Cardiac muscle cell (in vitro differentiated cells and primary cell): ENCODE results near the gene RDH8. TPM values are rescaled to one million over a fixed set of nuclear protein-coding genes. Genes with fewer than 3 reads are reported as not detected.

Source experiments
- DNase-seq, 2 donors: peaks; one replicate each; pipeline versions ENCODE4 v3.0.0 to v3.0.0-alpha.2; 2010 to 2017; ENCODE audit warnings: low read depth in 1 of 2, low spot score in 1 of 2
- H3K27ac ChIP-seq: fragments of 200-600 bp; sonication (generic); 2 replicates; pipeline ENCODE4 v1.5.1; 2016
- H3K27me3 ChIP-seq: fragments of 200-600 bp; sonication (generic); 2 replicates; pipeline ENCODE4 v1.6.0; 2016; ENCODE audit warnings: control low read depth
- H3K36me3 ChIP-seq: fragments of 200-600 bp; sonication (generic); 2 replicates; pipeline ENCODE4 v1.5.1; 2016; ENCODE audit warnings: control low read depth
- H3K4me1 ChIP-seq: fragments of 200-600 bp; sonication (generic); 2 replicates; pipeline ENCODE4 v1.8.1; 2017; ENCODE audit warnings: low read depth, mild to moderate bottlenecking, mixed run types
- H3K4me3 ChIP-seq: fragments of 200-600 bp; sonication (generic); 2 replicates; pipeline ENCODE4 v1.5.1; 2016; ENCODE audit warnings: mild to moderate bottlenecking
- H3K9me3 ChIP-seq: fragments of 200-600 bp; sonication (generic); 2 replicates; pipeline ENCODE4 v1.5.1; 2017; ENCODE audit warnings: low read depth, mild to moderate bottlenecking, control low read depth
- CTCF ChIP-seq: IDR thresholded peaks from 2 replicates; pipeline ENCODE4 v1.5.1; 2012; ENCODE audit warnings: low read depth, mild to moderate bottlenecking, low read length
- polyA plus RNA-seq: library from polyadenylated mRNA; unstranded; fragments of >200 nt; fragmentation: Nextera tagmentation; extraction: Ambion mirVana; gene quantifications from 2 replicates; pipeline ENCODE4 v1.2.1, GENCODE V29; 2016
- total RNA-seq: library from RNA; depleted of rRNA; stranded (reverse); fragments of >200 nt; gene quantifications from 2 replicates; pipeline ENCODE4 v1.2.3, GENCODE V29; 2016

Gene RDH8
- total and polyA plus RNA-seq, 2 experiments from 2014 or later: not detected

DNA sequence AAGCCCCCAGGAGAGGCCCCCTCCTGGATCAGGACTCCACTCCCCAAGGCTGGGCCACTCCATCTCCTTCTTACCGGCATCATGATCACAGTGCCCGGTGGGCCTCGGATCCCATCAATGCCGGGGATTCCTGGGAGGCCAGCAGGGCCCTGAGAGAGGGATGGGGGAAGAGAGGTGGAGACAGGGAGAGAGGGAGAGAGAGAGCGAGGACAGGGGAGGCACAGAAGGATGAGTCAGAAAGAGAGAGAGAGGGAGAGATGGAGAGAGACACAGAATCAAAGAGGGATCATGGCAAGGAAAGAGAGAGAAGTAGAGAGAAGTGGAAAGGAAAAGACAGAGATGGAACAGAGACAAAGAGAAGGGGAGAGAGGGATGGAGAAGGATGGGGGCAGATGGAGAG lies 16.7 kb upstream of the RDH8 start:
- TF ChIP-seq CTCF: no peak
- peak in 1 of 2 donors; percentile 7 for DNase-seq
- Histone ChIP-seq H3K4me1 (no peaks in the 10 kb centered on the region), H3K36me3 (no peaks in the 10 kb centered on the region), H3K4me3 (no peak overlapping the region), H3K27ac (no peak overlapping the region), H3K9me3 (no peaks in the 10 kb centered on the region), H3K27me3 (peaks cover 3% of the 10 kb centered on the region)

DNA sequence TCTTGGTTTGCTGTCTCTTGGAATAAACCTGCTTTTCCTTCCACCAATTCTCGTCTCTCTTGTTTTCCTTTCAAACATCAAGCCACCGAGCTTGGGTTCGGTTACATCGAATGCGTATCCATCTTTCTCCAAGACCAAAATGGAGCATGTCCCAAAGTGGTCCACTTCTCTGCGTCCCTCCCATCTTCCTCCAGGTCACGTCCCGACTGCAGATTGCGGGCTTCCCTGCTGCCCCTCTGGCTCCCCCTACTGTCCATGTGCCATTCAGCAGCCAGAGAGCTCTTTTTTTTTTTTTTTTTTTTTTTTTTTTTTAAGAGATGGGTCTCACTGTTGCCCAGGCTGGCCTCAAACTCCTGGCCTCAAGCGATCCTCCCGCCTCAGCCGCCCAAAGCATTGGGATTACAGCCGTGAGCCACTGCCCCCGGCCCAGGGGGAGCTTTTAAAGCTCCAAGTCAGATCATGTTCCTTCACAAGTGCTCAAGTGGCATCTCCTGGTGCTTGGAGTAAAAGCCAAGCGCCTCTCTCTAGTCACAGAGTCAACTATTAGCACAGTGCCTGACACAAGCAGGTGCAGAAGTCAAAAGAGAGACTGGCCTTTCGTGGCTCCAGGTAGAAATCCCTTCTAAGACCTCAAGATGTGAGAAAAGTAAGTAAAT lies 13.0 kb upstream of the RDH8 start:
- peak; percentile 81 to 83 for DNase-seq
- H3K36me3 ChIP-seq: no peaks in the 10 kb centered on the region
- H3K4me3 ChIP-seq: no peak overlapping the region
- peak; percentile 91 for TF ChIP-seq CTCF
- no peak overlapping the region for H3K27ac ChIP-seq
- H3K9me3 ChIP-seq: no peaks in the 10 kb centered on the region
- peaks cover 3% of the 10 kb centered on the region for H3K27me3 ChIP-seq
- H3K4me1 ChIP-seq: no peaks in the 10 kb centered on the region

- no peak overlapping the region for H3K4me3 ChIP-seq
- H3K27me3 ChIP-seq: peaks cover 3% of the 10 kb centered on the region
- no peak overlapping the region for H3K27ac ChIP-seq
- no peaks in the 10 kb centered on the region for H3K36me3 ChIP-seq
- peak in 1 of 2 donors; percentile 21 for DNase-seq
- peak; percentile 50 for TF ChIP-seq CTCF
- no peaks in the 10 kb centered on the region for H3K9me3 ChIP-seq
- H3K4me1 ChIP-seq: no peaks in the 10 kb centered on the region
Observed at GRCh38 chr19:10001899-10002298, 11.4 kb upstream of the RDH8 start.

DNA sequence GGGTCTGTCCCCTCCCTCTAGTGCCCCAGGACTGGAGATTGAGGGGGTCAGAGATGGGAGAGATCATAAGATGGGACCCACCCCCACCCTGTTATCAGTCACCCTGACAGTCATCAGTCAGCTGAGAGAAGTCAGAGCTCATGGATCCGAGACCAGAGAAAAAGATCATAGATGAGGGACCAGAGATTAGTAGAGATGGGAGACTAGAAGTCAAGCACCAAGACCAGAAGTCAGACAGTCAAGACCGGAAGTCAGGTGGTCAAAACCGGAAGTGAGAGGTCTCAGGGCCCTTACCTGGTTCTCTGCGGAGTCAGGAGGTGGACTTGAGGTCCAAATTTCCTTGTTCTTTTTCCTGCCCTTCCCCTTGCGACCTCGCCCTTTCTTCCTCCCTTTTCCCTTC lies 10.0 kb upstream of the RDH8 start:
- peaks cover 5% of the 10 kb centered on the region for H3K27me3 ChIP-seq
- TF ChIP-seq CTCF: no peak
- H3K27ac ChIP-seq: no peak overlapping the region
- no peak overlapping the region for H3K4me3 ChIP-seq
- no peaks in the 10 kb centered on the region for H3K4me1 ChIP-seq
- no peaks in the 10 kb centered on the region for H3K36me3 ChIP-seq
- H3K9me3 ChIP-seq: no peaks in the 10 kb centered on the region
- DNase-seq: no peak

GRCh38 chr19:10004617-10005016 lies 8.7 kb upstream of the RDH8 start:
- Histone ChIP-seq H3K36me3 (no peaks in the 10 kb centered on the region), H3K9me3 (no peaks in the 10 kb centered on the region), H3K4me3 (no peak overlapping the region), H3K27me3 (peaks cover 17% of the 10 kb centered on the region), H3K4me1 (no peaks in the 10 kb centered on the region), H3K27ac (no peak overlapping the region)
- TF ChIP-seq CTCF: no peak
- no peak for DNase-seq
